Measurements from ENCODE around the gene NFAM1.

Gene NFAM1

DNA sequence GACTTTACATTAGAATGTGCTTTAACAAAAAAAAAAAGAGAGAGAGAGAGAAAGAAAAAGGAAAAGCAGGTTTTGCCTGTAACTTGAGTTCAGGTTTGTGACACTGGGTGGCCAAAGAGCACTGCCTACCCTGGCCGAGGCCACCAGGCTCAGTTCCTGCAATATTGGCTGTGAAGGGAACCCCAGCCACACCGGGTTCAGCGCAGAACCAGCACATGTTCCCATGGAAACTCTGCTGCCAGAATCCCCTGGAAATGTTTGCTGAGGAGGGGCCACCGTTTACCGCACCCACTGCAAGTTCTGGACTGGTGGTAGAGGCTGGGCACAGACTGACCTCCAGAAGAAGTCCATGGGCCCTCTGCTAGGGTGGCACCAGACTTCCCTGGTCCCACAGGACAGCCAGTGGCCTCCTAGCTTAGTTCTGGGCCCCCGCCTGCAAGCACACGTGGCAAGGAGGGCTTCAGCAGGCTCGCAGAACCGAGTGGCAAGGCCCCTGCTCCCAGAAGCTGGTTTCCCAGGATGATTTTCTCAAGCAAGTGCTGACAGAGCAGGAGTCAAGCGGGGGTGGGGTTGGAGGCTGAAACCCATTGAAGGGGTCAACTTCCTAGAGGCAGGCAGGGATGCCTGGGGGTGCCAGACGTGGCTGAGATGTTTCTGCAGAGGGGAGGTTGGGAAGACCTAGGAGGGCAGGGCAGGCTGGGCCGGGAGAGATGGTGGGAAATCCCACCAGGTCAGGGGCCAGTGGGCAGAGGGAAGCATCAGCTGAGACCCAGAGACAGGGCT is 51.2 kb downstream of the NFAM1 start:
- no peak for DNase-seq

DNA sequence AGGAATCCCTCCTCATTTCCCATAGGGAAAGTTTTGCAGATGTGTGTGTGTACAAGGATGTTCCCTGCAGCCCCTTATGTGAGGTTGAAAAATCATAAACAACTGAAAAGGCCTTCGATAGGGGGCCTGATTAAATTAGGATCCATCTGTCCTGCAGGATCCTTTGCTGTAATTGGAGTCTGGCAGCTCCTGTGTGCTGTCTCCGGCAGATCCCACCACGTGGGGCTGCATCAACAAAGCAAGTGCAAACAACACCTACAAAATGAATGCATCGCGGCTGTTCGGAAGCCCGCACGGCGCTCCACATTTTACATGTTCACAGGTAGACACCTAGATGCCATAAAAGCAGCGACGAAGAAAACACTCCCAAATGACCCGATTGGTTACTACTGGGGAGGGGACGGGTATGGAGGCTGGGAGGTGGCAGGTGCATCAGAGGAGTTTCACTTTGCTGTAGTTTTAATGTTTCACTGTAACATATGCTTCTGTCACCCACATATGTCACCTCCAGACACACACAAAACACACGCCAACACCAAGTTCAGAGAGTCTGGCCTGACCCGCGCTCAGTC is 52.2 kb downstream of the NFAM1 start:
- DNase-seq: no peak

DNA sequence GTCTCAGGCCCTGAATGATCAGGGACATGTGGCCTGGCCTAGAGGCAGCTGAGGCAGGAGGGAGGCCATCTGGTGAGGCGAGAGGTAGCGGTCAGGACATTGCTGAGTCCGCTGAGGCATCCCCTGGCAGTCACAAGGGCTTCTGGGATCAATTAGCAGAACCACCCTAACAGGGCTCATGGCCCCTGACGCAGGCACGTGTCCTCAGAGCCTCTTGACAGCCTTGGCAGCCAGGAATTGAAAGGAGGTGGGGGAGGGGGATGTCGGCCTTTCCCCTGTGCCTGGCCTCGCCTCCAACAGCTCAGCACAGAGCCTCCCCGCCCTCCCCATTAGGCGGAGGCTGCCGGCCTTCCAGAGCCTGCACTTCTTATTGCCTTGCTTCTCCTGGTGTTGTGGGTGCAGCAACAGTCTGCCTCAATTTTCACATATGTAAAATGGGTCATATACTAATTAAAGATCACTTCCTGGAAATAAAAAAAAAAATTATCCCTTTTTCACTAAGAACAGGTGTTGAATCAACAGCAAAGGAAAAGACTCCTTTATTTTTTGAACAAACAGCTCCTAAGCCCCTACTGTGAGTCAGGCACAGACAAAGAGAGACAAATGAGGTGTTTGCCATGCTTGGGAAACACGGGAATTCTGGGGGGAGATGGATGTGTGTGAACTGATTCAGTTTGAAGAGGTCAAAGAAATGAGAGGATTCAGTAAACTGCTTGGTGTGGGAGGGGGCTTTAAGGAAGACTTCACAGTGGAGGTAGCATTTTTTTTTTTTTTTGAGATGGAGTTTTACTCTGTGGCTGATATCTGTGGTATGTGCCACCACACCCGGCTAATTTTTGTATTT is 55.3 kb downstream of the NFAM1 start:
- DNase-seq: no peak

DNA sequence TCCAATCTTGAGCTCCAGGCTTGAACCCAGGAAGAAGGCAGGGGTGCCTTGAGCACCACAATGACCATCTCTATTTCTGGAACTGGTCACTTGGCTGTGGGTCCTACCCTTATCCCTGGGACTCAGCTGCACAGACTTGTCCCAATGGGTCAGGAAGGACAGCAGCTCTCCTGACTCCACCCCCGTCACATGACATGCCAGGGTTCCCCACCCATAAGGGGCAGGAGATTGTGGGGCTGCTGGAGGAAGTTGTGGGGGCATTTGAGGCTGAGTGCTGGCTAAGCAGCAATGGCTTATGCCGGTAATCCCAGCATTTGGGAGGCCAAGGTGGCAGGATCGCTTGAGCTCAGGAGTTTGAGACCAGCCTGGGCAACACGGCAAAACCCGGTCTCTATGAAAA is 56.2 kb downstream of the NFAM1 start:
- DNase-seq: no peak

DNA sequence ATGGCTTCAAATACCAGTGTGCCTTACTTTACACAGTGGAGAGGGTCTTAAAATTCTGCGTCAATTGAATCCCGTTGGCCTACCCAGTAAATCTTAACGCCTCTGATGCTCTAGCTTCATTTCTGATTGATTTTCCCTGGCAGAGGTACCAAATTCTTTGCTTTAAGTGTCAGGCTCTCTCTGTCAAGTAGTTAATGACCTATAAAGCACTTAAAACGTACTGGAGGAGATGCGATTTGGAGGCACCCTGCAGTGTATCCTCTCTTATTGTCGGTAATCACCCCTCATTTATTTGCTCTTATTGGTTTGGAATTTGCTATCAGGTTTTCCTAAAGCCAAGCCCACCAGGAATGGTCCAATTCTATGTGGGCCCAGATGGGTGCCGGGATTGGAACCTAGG is 59.2 kb downstream of the NFAM1 start:
- DNase-seq: no peak

DNA sequence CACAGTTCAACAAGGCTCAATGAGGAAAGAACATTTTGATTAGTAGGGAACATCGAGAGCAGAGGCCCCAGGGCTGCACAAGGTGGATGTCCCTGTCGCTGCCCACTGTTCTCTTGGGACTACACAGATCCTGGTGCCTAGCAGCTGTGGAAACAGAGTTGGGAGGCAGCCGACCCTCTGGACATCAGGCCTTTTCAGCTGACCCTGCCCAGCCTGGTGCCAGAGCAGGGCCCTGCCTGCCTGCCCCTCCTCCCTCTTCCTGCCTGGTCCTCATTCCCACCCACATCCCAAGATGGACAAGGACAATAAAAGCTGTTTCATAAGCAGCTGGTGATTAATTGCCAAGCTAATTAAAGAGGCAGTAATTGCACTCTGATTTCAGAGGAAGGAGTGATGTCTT is 60.7 kb downstream of the NFAM1 start:
- DNase-seq: no peak

DNA sequence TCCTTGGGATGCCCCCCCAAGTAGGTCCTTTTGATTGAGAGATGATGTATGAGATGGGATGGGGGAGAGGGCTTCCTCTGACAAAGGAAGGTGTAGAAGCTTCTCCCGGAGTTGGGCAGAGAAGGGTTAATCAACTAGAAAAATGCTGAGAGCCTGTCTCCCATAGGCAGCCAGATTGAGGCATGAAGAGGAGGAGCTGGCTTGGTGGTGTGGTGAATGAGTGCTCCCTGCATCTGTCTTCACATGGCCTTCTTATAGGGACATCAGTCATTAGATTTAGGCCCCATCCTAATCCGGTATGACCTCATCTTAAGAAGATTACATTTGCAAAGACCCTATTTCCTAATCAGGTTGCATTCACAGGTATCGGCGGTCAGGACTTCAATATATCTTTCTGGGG is 61.1 kb downstream of the NFAM1 start:
- no peak for DNase-seq

DNA sequence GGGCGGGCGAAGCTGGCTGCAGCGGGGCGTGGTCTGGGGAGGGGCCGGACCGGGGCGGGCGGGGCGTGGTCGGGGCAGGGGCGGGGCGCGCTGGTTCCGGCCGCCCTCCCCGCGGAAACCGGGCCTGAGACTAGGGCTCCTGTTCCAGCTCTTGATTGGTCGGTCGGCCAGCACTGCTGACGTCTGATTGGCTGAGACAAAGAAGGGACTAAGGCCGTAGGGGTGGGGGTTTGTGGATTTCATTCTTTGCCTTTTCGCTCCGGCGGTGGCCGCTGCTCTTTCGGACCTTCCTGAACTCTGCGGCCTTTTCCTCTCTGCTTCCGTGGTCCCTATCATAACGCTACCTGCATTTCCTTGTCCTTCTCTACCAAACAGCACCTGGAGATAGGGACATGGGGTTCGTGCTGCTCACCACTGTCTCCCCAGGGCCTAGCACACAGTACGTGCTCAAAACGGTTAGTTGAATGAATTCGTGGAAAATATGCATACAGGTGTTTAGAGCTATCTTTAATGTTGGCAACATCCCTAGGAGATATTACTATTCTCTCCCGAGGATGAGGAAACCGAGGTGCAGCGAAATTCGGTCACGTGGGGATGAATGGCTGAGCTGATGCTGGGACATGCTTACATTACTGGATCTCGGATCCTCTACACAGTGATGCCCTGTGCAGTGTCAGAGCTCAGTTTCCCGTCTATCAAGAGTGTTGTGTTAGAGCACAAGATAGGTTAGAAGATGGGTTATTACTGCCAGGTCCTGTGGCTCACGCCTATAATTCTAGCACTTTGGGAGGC is 62.8 kb downstream of the NFAM1 start:
- peak; percentile 81 for DNase-seq

DNA sequence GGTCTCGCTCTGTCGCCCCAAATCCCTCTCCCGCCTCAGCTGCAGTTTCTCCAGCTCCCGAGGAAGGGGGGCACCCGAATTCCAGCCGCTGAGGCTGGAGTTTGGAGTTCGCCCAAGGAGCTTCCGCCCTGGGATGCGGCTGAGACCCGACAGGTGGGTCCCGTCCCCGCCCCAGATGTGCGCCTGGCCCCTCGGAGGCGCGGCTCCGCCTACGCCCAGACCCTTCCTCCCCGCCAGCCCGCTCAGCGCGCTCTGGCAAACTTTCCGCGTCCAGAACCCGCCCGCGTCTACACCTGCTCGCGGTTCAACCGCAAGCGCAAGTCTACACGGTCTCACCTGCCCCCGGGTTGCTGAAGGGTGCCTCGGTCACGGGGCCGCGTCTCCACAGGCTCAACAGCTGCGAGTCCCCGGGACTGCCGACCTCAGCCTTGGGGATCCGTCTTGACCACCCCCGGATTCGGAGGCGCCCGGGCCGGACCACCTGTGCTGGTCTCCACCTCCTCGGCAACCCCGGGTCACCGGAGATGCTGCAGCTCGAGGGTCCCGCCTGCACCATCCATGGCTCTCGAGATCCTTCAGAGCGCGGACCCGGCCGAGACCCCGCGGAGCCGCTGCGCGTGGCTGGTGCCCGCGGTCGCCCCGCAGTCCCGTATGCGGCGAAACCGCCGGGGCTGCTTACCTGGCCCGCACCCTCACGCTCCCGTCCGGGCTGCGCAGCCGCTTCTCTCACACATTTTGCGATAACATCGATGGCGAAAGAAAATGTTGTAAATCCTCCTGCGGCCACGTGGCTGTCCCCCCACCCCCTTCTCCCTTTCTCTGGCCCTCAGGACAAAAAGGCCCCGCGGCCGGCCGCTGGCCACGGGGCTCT is 63.6 kb downstream of the NFAM1 start:
- peak; percentile 31 for DNase-seq

DNA sequence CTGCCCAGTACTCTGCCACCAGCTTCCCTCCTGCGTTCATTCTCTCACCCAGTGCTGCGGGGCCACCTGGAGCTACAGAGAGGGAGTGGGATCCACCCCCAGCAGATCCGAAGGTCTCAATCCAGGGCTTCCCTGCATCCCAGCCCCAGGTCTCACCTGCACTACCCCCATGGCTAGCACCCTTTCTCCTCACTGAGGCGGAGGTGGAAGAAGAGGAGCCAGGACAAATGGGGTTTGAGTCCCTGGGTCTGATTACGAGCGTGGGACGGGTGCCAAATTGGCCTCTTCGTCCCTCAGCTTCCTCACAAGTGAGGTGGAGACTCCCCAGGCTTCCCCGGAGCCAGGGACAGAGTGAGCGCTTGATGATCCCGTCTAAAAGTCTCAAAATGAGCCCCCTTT is 64.2 kb downstream of the NFAM1 start:
- no peak for DNase-seq

DNA sequence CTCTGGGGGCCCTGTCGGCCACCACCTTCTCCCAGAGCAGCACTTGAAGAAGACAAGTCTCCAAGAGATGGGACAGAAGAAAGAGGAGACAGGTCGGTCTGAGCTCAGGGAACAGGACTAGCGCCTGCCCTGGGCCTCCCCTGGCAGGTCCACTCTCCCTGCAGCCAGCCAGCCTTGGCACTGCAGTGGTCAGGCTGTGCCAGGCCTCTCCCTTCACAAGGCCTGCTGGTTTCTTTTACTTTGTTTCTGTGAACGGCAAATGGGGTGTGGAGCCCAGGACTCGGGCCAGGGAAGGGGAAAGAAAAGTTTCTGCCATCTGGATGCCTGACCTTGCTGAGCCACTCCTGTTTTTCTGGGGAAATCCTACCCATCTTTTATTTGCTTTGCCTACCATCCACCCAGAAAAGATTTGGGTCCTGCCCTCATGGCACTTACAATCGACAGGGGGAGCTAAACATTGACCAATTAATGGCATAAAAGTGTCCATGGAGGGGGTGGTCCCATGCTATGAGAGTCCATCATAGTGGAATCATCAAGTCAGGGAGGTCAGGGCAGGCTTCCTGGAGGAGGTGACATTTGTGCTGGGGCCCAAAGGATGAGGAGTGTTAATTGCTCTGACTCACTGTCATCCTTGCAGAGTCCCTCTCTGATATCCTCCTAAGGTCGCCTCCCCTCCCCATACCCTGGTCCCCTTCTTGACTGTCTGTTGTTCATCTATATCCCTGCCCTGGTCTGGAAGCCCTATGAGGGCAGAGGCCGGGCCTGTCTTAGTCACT is 65.2 kb downstream of the NFAM1 start:
- no peak for DNase-seq

DNA sequence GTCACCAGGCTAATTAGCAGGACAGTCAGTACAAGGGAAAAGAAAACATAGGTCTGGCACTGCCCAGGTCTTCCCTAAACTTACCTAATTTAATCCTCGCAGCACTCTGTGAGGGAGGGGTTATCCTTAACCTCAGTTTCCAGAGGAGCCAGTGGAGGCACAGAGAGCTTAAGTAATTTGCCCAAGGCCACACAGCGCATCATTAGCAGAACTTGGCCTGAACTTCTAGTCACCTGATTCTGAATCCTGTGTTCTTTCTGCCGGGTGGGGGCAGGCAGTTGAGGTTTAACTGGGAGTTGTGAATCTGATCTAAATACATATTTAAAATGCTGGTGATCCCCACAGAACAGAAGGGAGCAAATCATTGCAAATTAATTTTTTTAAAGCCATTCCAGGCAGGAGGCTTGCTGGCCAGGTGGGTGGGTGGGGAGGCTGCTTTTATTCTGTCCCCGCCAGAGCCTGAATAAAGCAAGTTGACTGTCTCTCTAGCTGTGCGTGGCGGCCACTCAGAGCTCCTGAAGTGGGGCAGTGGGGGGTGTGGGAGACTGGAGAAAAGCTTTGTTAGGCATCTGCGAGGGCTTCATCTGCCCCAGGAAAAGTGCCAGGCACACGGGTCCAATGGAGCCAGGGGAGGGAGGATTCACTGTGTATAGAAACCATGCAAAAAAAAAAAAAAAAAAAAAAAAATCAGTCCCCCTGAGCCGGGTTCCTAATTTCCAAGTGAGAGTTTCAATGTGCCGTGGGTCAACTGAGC is 66.1 kb downstream of the NFAM1 start:
- DNase-seq: no peak

DNA sequence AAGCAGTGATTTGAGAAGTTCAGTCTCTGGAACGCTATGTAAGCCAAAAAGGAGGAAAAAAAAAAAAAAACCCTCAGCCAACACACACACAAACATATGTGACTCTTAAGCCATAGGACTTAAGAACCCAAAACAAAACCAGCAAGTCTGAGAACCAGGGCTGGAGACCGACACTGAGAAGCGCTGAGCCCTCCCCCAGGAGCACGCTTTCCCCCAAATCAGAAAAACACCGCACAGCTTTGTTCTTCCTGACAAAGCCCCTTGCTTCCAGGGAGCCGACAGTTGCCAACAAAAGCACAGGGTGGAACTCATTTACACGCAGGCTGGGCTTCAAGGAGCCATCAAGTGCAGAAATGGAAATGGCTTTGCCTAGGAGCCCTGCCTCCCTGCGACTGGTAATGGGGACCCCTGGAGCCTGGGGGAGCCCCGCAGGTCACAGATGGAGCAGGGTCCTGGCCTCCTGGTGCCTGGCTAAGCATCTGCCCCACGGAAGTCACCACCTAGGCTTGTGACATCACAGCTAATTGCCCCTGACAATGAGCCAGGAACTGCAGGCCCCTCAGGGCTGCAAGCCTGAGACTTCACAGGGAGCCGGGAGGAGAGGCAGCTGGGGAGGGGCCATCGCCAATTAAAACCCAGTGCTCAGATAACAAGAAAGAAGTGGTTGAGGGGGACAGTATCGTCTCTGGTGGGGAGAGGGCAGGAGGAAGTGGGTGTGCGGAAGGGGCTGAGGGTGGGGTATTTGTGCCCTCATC is 66.9 kb downstream of the NFAM1 start:
- no peak for DNase-seq

DNA sequence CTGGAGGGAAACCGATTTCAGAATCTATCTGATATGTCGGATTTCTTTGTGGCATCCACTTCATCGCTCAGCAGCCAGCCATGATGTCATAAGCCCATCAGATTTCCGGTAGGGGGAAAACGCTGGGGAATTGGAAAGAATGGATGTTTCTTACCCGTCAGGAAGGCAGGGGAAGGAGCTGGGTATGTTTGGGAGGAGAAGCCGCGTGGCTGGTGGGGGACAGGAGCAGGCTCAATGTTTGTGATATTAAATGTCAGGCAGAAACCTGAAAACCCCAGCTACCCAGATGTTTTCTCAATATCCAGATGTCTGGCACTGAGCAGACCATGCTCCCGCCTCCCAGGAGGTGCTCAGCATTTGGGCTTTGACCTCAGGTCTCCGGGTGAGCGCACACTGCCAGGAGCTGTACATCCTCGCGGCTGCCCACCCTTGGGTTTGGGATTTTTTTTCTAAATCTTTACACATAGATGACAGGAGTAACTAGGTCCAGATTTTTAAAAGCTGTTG is 67.5 kb downstream of the NFAM1 start:
- DNase-seq: no peak

DNA sequence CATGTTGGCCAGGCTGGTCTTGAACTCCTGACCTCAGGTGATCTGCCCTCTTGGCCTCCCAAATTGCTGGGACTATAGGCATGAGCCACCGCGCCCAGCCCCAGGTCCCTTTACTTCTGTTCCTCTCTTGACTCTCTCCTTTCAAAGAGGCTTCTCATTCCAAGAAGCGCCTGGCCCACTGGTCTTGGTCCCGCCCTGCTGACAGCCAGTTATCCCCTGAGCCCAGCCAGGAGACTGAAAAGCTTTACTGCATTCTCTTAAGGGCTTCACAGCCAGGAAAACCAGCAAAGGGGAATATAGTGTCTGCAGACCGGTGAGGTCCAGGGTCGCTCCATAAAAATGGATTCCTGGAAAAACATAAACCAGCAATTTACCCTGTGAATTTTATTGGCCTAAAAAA is 68.3 kb downstream of the NFAM1 start:
- DNase-seq: no peak

DNA sequence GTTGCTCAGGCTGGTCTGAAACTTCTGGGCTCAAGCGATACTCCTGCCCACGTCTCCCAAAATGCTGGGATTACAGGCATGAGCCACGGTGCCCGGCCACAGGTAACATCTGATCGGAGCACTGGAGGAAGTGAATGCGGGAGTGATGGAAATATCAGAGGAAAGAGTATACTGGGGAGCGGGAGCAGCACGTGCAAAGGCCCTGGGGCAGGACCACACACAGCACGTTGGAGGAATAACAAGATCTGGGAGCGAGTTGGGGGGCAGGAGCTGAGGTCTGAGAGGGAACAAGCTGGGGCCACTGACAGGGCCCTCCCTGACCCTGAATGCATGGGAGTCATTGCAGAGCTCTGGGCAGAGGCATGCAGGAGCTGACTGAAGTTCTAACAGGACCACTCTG is 70.7 kb downstream of the NFAM1 start:
- DNase-seq: no peak

DNA sequence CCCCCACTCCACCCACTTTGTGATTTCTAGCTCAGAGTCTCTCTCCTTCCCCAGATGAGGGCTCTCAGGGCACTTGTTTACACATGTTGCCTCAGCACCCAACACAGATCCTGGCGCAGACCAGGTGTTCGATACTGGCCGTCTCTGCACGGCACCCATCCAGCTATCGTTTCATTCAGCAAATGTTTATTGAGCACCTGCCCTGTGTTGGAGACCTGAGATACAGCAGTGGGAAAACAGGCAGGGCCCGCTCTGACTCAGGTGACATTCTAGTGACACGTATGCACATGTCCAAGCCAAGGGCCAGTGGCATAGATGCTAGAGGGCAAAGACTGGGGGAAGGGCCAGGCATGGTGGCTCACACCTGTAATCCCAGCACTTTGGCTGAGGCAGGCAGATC is 71.9 kb downstream of the NFAM1 start:
- no peak for DNase-seq

DNA sequence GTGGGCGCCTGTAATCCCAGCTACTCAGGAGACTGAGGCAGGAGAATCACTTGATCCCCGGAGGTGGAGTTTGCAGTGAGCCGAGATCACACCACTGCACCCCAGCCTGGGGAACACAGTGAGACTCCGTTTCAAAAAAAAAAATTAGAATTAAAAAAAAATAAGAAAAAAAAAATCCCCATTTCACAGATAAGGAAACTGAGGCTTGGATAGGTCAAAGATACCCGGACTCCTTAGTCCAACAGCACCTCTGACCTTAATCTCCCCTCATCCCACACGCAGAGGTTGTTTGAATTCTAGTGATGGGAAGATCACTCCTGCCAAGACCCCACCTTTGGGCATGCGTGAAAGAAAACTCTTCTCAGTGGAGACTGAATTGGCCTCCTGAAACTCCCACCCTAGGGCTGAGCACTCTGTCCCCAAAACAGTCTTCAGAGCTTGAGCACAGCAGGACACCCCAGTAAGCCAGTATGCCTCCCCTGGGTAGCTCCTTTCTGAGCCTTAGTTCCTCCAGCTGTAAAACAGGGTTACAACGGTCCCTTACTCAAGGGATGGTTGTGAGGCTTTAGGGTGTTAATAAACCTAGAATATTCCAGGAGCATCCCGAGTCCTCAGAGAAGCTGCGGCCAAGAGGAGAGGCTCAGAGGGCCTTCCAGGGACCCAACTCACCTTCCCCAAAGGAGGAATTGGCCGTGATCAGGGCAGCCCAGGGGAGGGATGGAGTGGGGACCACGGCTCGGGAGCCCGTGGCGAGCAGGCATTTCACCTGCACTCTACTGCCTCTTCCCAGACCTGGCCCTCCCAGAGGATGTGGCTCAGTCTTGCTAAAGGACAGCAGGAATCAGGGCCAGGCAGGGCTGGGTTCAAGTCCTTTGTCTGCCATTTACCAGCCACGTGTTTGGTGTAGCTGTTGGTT is 73.3 kb downstream of the NFAM1 start:
- no peak for DNase-seq
